Measurements from ENCODE around the gene F10.

- no peak for TF ChIP-seq MYC (IDR thresholded peaks at IDR 0.05; ENCODE audit: low read depth, low read length)
- no peak for TF ChIP-seq MYC (CRISPR knock-in tag; IDR thresholded peaks at IDR 0.05; ENCODE audit: borderline replicate concordance, low read depth)
- TF ChIP-seq, protein P1, sequence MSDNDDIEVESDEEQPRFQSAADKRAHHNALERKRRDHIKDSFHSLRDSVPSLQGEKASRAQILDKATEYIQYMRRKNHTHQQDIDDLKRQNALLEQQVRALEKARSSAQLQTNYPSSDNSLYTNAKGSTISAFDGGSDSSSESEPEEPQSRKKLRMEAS (CRISPR knock-in tag; IDR thresholded peaks at IDR 0.05), result no peak
- no peak for TF ChIP-seq E2F3 (CRISPR knock-in tag; IDR thresholded peaks at IDR 0.05)
- TF ChIP-seq MAZ (CRISPR knock-in tag; conservative IDR thresholded peaks at IDR 0.05 in 1 of 2, IDR thresholded peaks at IDR 0.05 in 1 of 2), result no peak
- TF ChIP-seq STAT5B (CRISPR knock-in tag; IDR thresholded peaks at IDR 0.05), result no peak
- no peak for TF ChIP-seq SIN3A (IDR thresholded peaks at IDR 0.05; ENCODE audit: borderline replicate concordance in 2 of 2, control insufficient read depth in 1 of 2, low read depth in 2 of 2, low read length in 2 of 2)
- no peak for TF ChIP-seq ZNF282 (CRISPR knock-in tag; IDR thresholded peaks at IDR 0.05)
- TF ChIP-seq, protein P2, sequence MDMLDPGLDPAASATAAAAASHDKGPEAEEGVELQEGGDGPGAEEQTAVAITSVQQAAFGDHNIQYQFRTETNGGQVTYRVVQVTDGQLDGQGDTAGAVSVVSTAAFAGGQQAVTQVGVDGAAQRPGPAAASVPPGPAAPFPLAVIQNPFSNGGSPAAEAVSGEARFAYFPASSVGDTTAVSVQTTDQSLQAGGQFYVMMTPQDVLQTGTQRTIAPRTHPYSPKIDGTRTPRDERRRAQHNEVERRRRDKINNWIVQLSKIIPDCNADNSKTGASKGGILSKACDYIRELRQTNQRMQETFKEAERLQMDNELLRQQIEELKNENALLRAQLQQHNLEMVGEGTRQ (CRISPR knock-in tag; IDR thresholded peaks at IDR 0.05), result no peak
- TF ChIP-seq ZNF561 (CRISPR knock-in tag; conservative IDR thresholded peaks at IDR 0.05), result no peak
- TF ChIP-seq POLR2A (conservative IDR thresholded peaks at IDR 0.05), result no peak
- TF ChIP-seq RBM39 (optimal IDR thresholded peaks at IDR 0.05; ENCODE audit: low read depth, low read length), result no peak
- TF ChIP-seq JUN (IDR thresholded peaks at IDR 0.05; ENCODE audit: borderline replicate concordance, low read depth, low read length), result no peak
- no peak for TF ChIP-seq JUN (CRISPR knock-in tag; IDR thresholded peaks at IDR 0.05; ENCODE audit: borderline replicate concordance)
Observed at GRCh38 chr13:113166266-113166665, 43.7 kb downstream of the F10 start.

Measured in K562 (cell line).